ENCODE measurements around the gene BACE1-AS.

DNA sequence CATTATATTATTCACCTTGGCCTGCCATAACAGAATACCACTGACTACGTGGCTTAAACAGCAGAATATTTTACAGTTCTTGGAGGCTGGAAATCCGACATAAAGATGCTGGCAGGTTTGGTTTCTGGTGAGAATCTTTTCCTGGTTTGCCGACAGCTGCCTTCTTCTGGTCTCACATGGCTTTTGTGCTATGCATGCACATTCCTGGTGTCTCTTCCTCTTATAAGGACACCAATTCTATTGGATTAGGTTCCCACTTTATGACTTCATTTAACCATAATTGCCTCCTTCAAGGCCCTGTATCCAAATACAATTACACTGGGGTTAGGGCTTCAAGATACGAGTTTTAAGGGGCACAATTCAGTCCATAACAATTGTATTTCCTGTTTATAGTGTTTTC, 41.6 kb upstream of the BACE1-AS start:
- TF ChIP-seq, protein P1, sequence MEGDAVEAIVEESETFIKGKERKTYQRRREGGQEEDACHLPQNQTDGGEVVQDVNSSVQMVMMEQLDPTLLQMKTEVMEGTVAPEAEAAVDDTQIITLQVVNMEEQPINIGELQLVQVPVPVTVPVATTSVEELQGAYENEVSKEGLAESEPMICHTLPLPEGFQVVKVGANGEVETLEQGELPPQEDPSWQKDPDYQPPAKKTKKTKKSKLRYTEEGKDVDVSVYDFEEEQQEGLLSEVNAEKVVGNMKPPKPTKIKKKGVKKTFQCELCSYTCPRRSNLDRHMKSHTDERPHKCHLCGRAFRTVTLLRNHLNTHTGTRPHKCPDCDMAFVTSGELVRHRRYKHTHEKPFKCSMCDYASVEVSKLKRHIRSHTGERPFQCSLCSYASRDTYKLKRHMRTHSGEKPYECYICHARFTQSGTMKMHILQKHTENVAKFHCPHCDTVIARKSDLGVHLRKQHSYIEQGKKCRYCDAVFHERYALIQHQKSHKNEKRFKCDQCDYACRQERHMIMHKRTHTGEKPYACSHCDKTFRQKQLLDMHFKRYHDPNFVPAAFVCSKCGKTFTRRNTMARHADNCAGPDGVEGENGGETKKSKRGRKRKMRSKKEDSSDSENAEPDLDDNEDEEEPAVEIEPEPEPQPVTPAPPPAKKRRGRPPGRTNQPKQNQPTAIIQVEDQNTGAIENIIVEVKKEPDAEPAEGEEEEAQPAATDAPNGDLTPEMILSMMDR (conservative IDR thresholded peaks at IDR 0.05; ENCODE audit: low read depth, low read length): no peak
- TF ChIP-seq EZH2 (IDR thresholded peaks at IDR 0.05; ENCODE audit: low read length, unreplicated experiment): no peak
